HG03139 (cell line): ENCODE data around the gene UQCRHL.

Source experiments
- ATAC-seq: cut with Tn5 transposase; IDR thresholded peaks from one replicate; pipeline ENCODE4 v1.9.1; 2021; ENCODE audit not compliant: unreplicated experiment

UQCRHL gene

GRCh38 chr1:15799004-15799867 is 8.2 kb downstream of the UQCRHL start:
- no peak for ATAC-seq

GRCh38 chr1:15797614-15798390 is 9.6 kb downstream of the UQCRHL start:
- ATAC-seq = no peak

DNA sequence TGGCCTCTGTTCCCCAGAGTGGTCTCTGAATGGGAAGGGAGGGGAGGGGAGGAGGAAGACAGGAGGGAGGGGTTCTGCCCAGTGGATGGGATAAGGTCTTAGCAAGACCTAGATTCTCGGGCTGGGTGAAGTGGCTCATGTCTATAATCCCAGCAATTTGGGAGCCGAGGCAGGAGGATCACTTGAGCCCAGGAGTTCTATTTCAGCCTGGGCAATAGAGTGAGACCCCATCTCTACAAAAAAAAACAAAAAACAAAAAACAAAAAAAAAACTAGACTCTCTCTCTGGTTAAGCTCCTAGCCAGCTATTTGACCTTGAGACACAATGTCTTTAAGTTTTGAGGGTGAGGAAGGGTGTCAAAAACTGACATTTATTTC is 11.4 kb downstream of the UQCRHL start:
- no peak for ATAC-seq

DNA sequence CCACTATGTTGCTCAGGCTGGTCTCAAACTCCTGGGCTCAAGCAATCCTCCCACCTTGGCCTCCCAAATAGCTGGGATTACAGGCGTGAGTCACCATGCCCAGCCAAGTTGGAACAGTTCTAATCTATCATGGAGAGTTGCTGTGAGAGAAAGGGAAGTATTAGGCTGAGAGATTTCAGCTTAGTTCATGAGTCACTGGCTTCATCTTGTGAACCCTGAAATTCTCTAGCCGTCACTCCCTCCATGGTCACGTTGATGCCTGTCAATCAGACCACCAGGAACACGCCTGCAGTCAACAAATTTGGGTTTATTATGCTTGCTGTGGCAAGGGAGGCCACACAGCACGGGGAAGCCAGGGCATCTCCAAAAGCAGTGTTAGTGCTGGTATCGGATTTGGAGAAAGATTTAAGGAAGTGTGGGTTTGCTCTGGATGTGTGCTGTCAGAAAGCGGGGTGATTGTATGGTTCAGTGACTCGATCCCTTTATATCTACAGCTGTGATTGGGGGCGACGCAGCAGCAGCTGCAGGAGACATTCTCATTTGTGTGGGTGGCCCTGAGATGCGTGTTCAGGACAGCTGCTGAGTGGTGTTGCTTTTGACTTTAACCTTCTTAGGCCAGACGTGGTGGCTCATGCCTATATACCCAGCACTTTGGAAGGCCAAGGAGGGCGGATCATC is 18.7 kb downstream of the UQCRHL start:
- no peak for ATAC-seq

GRCh38 chr1:15786581-15786980 is 20.9 kb downstream of the UQCRHL start:
- ATAC-seq = no peak

DNA sequence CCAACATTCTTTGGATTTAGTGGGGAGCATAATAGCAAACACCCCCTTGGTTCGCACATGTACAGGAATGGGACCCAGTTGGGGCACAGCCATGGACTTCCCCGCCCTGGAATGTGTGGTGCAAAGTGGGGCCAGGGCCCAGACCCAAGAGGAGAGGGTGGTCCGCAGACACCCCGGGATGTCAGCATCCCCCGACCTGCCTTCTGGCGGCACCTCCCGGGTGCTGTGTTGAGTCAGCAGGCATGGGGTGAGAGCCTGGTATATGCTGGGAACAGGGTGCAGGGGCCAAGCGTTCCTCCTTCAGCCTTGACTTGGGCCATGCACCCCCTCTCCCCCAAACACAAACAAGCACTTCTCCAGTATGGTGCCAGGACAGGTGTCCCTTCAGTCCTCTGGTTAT is 21.8 kb downstream of the UQCRHL start:
- ATAC-seq = no peak

- no peak for ATAC-seq
Measured at GRCh38 chr1:15777909-15778707, 29.3 kb downstream of the UQCRHL start.

DNA sequence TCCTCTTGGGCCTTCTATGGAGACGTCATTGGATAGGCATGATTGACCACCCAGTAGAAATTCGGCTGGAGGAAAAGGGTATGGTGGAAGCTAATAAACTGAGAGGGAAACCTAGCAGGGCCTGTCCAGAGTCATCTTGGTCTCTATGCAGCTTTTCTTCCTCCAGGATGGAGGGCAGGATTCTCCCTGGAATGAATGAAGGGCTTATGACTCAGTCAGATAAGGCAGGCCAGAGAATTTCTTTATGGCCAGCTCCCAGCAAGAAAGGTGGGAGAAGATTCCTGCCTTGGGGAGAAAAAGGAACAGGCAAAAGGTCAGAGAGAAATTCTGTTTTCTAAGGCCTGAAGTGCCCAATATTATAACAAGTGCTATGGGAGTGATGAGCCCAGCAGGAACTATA is 31.7 kb downstream of the UQCRHL start:
- ATAC-seq = no peak

GRCh38 chr1:15771836-15772515 is 35.5 kb downstream of the UQCRHL start:
- ATAC-seq = no peak

DNA sequence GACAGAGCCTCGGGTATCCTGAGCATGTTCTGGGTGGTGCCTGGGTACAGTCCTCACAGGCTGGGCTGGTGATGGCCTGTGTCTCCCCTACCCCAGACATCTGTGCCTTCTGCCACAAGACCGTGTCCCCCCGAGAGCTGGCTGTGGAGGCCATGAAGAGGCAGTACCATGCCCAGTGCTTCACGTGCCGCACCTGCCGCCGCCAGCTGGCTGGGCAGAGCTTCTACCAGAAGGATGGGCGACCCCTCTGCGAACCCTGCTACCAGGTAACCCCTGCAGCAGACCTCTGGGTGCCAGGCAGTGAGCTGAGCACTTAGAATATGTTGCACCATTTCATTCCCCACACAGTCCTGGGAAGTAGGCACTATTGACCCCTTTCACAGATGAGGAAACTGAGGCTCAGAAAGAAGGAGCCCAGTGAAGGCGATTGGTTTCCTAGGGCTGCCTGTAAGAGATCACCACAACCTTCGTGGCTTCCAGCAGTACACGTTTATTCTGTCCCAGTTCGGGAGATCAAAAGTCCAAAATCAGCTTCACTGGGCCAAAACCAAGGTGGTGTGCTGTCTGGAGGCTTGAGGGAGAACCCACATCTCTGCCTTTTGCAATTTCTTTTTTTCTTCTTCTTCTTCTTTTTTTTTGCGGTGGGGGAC is 37.0 kb downstream of the UQCRHL start:
- no peak for ATAC-seq

DNA sequence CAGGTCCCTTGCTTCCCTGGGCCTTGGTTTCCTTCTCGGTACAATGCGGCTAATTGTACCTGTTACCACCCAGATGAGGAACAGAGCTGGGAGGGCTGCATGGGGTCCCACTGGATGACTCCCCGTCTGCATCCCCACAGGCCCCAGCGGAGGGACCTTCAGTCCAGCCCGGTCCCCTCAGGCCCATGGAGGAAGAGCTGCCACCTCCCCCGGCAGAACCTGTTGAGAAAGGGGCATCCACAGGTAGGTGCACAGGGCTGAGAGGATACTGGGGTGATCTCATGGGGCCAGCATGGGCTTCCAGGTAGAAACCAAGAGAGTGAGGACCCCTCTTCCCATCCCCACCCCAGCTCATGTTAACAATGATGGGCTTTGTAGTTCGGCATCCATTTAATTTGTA is 39.1 kb downstream of the UQCRHL start:
- ATAC-seq = no peak

GRCh38 chr1:15767941-15768340 is 39.5 kb downstream of the UQCRHL start:
- ATAC-seq = no peak

GRCh38 chr1:15765495-15766194 is 41.8 kb downstream of the UQCRHL start:
- ATAC-seq = no peak

GRCh38 chr1:15764890-15765289 is 42.6 kb downstream of the UQCRHL start:
- no peak for ATAC-seq

GRCh38 chr1:15764269-15764764 is 43.1 kb downstream of the UQCRHL start:
- ATAC-seq = no peak

DNA sequence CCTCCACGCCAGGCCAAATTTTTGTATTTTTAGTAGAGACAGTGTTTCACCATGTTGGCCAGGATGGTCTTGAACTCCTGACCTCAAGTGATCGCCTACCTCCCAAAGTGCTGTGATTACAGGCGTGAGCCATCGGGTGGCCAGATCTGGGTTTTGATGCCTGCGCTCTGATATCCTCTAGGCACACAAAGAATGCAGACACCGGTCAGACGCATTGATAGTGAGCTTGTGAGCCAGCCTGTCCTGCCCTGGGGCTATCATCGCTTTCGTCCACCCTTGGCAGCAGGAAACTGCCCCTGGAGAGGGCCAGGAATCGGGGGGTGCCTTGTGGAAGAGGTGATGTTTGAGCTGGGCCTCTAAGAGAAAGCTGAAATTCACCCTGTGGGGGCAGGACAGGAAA is 44.9 kb downstream of the UQCRHL start:
- ATAC-seq = no peak

DNA sequence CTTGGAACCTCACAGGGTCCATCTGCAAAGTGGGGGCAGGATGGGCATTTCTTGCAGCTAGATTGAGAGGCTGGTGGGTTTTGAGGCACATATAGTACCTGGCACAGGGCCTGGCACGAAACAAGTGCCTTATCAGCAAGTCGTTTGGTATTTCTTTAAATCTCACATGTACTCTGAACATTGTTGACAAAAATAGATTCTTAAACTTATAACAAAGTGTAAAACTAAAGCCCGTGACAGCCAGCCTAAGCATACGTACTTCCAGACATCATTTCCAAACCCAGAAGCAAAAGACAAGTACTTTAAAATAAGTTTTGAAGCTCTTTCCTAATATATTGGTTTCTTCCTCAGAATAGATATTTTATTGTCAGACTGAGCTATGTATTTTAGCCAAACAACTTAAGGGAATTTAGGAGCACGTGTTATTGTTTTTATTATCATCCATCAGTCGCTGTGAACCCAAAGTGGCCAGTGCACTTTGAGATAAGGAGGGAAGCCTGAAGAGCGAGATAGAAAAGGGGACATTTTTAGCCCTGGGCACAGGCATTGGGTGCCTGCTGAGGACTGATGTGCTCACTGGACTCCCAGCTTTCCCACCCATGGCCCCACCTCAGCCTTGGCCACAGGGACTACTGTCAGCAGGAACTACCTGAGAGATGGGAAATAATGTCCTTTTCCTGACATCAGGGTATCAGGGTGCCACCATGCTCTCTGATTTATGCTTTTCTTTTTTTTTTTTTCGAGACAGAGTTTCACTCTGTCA is 45.9 kb downstream of the UQCRHL start:
- ATAC-seq = no peak

DNA sequence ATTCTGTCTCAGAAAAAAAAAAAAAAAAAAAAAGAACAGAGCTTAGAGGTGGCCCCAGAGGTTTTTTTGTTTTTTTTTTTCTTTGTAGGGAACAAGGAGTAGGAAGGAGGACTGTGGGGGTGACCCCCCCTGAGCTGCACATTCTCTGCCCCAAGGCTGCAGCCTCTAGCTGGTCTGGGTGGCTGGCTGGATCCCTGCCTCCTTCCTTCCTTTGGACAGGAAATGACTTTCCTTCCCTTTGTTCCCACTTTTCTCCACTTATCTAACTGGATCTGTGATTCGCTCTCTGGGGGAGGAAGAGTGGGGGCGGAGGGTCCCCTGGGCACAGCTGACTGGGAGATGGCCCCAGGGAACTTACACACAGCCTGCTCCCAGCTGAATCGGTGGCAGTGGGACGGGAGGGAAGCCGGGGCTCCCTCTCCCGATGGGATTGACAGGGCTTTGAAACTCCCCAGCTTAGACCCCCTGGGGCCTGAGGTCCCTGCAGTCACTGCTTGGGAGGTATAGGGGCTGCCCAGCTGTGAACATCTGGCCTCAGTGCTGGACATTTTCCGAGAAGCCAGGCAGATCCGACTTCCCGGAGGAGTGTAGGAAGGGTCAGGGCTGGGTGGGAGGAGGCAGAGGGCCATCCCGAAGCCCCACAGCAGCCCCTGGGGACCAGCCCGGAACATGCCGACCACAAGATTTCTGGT is 46.8 kb downstream of the UQCRHL start:
- ATAC-seq = no peak
